ENCODE data around the gene CCL5.

CCL5 gene

GRCh38 chr17:35890774-35891155 is 10.6 kb upstream of the CCL5 start:
- TF ChIP-seq GABPA (IDR thresholded peaks at IDR 0.05; ENCODE audit: low read depth), result no peak
- TF ChIP-seq POLR2AphosphoS5 (IDR thresholded peaks at IDR 0.05; ENCODE audit: low read depth), result no peak
- no peak for TF ChIP-seq SPI1 (IDR thresholded peaks at IDR 0.05; ENCODE audit: borderline replicate concordance, low read depth)
- TF ChIP-seq CTCF (IDR thresholded peaks at IDR 0.05; ENCODE audit: insufficient read depth, low read length), result no peak
- no peak for TF ChIP-seq REST (IDR thresholded peaks at IDR 0.05; ENCODE audit: insufficient replicate concordance, low read depth)
- DNase-seq (ENCODE audit: low read depth in 1 of 2, low spot score in 1 of 2), result no peak
- no peak overlapping the region for H3K27ac ChIP-seq (replicated peaks)

GRCh38 chr17:35889818-35890773 is 9.9 kb upstream of the CCL5 start:
- TF ChIP-seq SPI1 (IDR thresholded peaks at IDR 0.05; ENCODE audit: borderline replicate concordance, low read depth), result no peak
- no peak for TF ChIP-seq REST (IDR thresholded peaks at IDR 0.05; ENCODE audit: insufficient replicate concordance, low read depth)
- no peak for TF ChIP-seq POLR2AphosphoS5 (IDR thresholded peaks at IDR 0.05; ENCODE audit: low read depth)
- no peak for TF ChIP-seq CTCF (IDR thresholded peaks at IDR 0.05; ENCODE audit: insufficient read depth, low read length)
- TF ChIP-seq GABPA (IDR thresholded peaks at IDR 0.05; ENCODE audit: low read depth), result no peak
- Histone ChIP-seq H3K27me3 (ENCODE audit: insufficient read depth, poor library complexity, severe bottlenecking) (no peaks in the 10 kb centered on the region), H3K27ac (replicated peaks) (no peak overlapping the region), H3K4me3 (replicated peaks; ENCODE audit: insufficient read depth, low read length) (no peak overlapping the region)
- no peak for DNase-seq (ENCODE audit: low read depth in 1 of 2, low spot score in 1 of 2)

More at GRCh38 chr17:35890774-35891155, 10.6 kb upstream of the CCL5 start:
- Histone ChIP-seq H3K27me3 (ENCODE audit: insufficient read depth, poor library complexity, severe bottlenecking) (no peaks in the 10 kb centered on the region), H3K4me3 (replicated peaks; ENCODE audit: insufficient read depth, low read length) (no peak overlapping the region)

GRCh38 chr17:35889241-35889640 is 9.1 kb upstream of the CCL5 start:
- Histone ChIP-seq H3K27ac (replicated peaks) (no peak overlapping the region), H3K27me3 (ENCODE audit: insufficient read depth, poor library complexity, severe bottlenecking) (no peaks in the 10 kb centered on the region), H3K4me3 (replicated peaks; ENCODE audit: insufficient read depth, low read length) (no peak overlapping the region)
- TF ChIP-seq GABPA (IDR thresholded peaks at IDR 0.05; ENCODE audit: low read depth) (no peak), CTCF (IDR thresholded peaks at IDR 0.05; ENCODE audit: insufficient read depth, low read length) (no peak), SPI1 (IDR thresholded peaks at IDR 0.05; ENCODE audit: borderline replicate concordance, low read depth) (no peak), REST (IDR thresholded peaks at IDR 0.05; ENCODE audit: insufficient replicate concordance, low read depth) (no peak), POLR2AphosphoS5 (IDR thresholded peaks at IDR 0.05; ENCODE audit: low read depth) (no peak)
- DNase-seq (ENCODE audit: low read depth in 1 of 2, low spot score in 1 of 2), result no peak
